Suprapubic skin (tissue), 4 donors: ENCODE measurements around the gene ATP5MC3.

Source experiments
- POLR2A ChIP-seq, 2 donors: fragments of 450-650 bp; IDR thresholded peaks; one replicate each; pipeline ENCODE4 v1.6.1; 2017; ENCODE audit warnings: antibody characterized with exemption in 2 of 2, mild to moderate bottlenecking in 2 of 2, moderate library complexity in 2 of 2
- POLR2AphosphoS5 ChIP-seq, 3 donors: sonication (generic); formaldehyde crosslinking; IDR thresholded peaks; one replicate each; pipeline ENCODE4 v1.6.1; 2017; ENCODE audit warnings: antibody characterized with exemption in 3 of 3
- TF ChIP-seq, protein P1 (sequence below), 2 donors: fragments of 200-600 bp in 1 of 2; fragments of 450-650 bp in 1 of 2; sonication (generic) in 1 of 2; IDR thresholded peaks; one replicate each; pipeline ENCODE4 v1.5.1; 2016 to 2019; ENCODE audit warnings: antibody characterized with exemption in 2 of 2, mild to moderate bottlenecking in 1 of 2, moderate library complexity in 1 of 2

DNA sequence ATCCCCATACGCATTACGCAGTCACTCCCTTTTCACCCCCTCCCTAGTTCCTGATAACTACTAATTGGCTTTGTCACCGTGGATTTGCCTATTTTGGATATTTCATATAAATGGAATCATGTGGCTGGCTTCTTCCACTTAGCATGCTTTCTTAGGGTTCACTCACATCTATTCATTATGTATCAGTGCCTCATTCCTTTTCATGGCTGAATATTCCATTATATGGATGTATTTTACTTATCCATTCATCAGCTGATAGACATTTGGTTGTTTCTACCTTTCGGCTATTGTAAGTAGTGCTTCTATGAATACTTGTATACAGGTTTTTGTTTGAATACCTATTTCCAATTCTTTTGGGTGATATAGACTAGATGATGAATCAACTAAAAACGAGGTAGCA lies 4.9 kb downstream of the ATP5MC3 start:
- no peak for TF ChIP-seq POLR2AphosphoS5 (IDR thresholded peaks at IDR 0.05)
- TF ChIP-seq POLR2A (IDR thresholded peaks at IDR 0.05): no peak
- TF ChIP-seq, protein P1, sequence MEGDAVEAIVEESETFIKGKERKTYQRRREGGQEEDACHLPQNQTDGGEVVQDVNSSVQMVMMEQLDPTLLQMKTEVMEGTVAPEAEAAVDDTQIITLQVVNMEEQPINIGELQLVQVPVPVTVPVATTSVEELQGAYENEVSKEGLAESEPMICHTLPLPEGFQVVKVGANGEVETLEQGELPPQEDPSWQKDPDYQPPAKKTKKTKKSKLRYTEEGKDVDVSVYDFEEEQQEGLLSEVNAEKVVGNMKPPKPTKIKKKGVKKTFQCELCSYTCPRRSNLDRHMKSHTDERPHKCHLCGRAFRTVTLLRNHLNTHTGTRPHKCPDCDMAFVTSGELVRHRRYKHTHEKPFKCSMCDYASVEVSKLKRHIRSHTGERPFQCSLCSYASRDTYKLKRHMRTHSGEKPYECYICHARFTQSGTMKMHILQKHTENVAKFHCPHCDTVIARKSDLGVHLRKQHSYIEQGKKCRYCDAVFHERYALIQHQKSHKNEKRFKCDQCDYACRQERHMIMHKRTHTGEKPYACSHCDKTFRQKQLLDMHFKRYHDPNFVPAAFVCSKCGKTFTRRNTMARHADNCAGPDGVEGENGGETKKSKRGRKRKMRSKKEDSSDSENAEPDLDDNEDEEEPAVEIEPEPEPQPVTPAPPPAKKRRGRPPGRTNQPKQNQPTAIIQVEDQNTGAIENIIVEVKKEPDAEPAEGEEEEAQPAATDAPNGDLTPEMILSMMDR (IDR thresholded peaks at IDR 0.05): no peak
